HTERT RPE-1 (cell line): ENCODE data around the gene KXD1.
"Not testable (repeated sequence)": the region's sequence is repeated elsewhere in the genome, so short reads cannot be mapped to it uniquely, and the experiment has no call there.

Source experiments
- in situ Hi-C: fragments of 300-500 bp; cut with MboI; formaldehyde crosslinking; loops from 4 replicates; pipeline ENCODE4 v1.14.3; 2020; ENCODE audit warnings: low sequenced_read_pairs

Gene KXD1

DNA sequence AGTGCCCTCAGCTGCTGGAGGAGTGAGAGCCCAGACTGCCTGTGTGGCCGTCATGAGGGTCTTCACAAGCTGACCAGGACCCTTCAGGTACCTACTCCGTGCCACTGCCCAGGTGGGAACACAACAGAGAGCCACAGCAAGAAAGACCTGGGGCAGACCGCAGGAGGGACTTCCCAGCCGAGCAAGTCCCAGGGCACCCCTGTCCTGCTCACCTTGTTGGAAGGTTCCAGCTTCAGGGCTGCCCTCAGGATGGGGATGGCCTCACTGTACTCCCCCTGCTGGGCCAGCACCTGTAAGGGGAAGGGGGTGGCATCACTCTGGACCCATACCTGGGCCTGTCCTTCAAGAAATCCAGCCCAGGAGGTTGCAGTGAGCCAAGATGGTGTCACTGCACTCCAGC, 24.6 kb upstream of the KXD1 start:
- in situ Hi-C loops, result no loop called here

DNA sequence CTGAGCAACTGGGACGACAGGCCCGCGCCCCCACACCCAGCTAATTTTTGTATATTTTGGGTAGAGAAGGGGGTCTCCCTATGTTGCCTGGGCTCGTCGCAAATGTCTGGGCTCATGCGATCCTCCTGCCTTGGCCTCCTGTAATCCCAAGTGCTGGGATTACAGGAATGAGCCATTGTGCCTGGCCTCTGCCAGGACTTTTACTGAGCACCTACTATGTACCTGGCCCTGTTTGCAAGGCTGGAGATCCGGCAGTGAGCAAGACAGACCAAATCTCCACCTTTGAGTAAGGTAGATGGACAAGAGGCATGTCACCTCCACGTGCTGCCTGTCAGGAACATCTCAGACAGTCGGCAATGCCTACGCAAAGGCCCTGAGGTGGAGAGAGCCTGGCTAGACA, 21.2 kb upstream of the KXD1 start:
- in situ Hi-C loops, result no loop called here

DNA sequence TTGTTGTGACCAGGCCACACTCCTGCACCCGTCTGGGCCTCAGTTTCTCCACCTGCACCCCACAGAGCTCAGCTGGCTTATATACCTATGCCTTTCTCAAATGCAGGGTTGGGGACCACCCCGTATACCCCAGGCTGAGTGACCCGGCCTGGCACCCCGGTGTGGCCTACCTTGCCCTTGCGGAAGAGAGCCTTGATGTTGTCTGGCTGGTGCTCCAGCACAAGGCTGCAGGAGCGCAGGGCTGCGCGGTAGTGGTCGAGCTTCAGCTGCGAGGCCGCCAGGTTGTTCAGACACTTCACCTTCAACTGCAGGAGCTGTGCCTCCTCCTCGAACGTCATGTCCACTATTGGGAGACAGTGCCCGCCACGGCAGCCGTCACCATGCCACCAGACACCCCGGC, 20.2 kb upstream of the KXD1 start:
- in situ Hi-C loops, result no loop called here

DNA sequence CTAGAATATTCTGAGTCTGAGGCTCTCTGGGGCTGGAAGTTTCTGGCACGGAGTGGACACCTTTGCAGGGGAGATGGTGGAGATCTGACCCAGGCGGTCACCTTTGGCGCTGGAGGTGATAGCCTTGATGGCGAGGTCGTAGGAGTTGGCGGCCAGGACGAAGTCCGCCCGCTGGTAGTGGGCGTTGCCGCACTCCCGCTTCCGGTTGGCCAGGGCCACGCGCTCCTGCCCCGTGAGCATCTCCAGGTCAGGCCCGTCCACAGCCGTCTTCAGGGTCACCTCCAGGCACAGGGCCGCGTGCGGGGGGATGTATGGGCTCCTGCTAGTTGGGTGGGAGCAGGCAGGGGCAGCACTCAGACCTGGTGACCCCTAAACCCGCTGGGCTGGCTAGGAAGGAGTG, 19.6 kb upstream of the KXD1 start:
- in situ Hi-C loops, result no loop called here

DNA sequence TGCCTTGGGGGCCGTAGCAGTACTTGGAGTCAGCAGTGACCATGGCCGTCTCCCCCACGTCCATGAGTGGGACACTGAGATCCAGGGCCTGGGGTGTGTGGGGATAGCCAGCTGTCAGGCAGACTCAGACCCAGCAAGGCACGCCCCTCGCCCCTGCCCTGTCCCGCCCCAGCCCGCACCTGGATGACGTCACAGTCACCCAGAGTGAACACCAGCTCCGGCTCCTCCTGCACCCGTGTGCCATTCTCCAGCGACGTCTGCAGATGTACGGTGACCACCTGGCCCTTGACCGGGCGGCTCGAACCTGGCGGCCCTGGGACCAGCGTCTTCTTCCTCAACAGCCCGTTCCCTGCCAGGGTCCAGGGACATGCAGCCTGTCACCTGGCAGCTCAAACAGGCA, 18.3 kb upstream of the KXD1 start:
- in situ Hi-C loops, result no loop called here

DNA sequence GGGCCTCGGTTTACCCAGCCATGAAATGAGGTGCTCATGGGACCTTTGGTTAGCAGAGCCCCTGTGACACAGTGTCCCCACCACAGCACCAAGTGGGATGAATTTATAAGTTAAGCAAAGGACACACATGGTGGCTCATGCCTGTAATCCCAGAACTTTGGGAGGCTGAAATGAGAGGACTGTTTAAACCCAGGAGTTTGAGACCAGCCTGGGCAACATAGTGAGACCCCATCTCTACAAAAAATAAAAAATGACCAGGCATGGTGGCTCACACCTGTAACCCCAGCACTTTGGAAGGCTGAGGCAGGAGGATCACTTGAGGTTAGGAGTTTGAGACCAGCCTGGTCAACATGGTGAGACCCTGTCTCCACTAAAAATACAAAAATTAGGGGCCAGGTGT, 17.5 kb upstream of the KXD1 start:
- in situ Hi-C loops, result not testable (repeated sequence)

DNA sequence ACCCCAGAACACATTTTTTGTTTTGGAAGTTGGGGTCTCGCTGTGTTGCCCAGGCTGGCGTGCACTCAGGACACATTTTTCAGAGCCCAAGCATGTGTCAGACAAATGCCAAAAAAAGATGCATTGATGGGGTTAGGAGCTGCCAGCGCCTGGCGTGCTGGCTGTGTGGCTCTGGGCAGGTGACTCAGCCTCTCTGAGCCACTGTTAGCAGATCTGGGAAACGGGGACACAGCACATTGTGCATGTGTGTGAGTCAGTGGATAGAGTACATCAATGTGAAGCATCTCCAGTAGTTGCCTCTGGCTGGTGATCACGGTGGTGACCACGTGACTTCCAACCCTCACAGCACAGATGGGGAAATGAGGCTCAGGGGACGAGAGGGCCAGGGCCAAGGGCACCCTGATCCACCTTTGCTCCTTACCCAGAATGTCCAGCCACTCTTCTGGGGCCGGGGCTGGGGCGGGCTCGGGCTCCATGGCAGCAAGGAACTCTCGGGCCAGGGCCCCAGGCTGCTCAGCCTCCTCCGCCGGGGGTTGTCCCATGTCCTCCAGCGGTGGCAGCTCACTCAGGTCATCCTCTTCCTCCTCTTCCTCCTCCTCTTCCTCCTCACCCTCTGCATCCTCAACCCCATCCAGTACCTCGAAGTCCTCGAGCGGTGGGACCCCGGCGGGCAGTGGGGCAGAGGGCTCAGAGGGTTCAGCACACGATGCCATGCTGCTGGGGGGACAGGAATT, 16.2 kb upstream of the KXD1 start:
- in situ Hi-C loops, result no loop called here

DNA sequence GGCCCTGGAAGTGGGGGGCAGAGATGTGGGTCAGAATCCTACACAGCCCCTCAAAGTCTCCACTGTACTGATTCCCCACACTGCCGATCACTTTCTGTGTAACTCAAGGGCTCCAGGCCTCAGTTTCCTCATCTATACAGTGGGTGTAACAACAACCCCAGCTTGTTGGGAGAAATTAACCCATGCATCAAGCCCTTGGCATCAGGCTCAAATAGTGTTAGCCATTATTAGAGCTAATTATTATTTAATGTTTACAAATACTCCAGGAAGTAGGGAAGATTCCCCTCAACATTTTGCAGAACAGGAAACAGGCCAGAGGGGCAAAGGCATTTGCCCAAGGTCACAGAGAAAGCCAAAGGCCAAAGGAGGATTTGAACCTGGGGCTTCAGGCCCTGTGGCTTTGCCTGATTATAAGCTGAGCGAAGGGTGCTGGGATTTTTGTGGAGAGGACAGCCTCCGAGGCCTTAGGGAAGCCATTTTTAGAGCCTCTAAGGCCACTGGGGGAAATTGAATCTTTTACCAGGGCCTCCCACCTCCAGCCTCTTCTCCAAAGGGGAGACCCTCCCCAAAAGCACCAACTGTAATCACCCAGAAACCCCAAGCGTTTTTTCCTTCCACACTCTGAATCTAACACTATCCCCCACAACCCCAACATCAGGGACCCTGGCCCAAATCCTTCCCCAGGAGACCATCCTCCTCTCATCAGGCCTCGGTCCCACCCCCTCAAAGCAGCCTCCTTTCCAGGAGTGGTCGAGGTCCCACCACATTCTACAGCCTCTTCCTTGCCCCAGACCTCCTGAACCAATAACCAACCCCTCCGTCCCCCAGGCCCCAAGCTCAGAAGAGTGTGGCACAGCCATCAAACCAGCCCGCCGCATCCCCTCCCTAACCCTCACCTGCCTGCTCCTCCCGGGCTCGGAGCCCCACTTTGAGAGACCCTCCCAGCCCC, 15.4 kb upstream of the KXD1 start:
- in situ Hi-C loops, result no loop called here

DNA sequence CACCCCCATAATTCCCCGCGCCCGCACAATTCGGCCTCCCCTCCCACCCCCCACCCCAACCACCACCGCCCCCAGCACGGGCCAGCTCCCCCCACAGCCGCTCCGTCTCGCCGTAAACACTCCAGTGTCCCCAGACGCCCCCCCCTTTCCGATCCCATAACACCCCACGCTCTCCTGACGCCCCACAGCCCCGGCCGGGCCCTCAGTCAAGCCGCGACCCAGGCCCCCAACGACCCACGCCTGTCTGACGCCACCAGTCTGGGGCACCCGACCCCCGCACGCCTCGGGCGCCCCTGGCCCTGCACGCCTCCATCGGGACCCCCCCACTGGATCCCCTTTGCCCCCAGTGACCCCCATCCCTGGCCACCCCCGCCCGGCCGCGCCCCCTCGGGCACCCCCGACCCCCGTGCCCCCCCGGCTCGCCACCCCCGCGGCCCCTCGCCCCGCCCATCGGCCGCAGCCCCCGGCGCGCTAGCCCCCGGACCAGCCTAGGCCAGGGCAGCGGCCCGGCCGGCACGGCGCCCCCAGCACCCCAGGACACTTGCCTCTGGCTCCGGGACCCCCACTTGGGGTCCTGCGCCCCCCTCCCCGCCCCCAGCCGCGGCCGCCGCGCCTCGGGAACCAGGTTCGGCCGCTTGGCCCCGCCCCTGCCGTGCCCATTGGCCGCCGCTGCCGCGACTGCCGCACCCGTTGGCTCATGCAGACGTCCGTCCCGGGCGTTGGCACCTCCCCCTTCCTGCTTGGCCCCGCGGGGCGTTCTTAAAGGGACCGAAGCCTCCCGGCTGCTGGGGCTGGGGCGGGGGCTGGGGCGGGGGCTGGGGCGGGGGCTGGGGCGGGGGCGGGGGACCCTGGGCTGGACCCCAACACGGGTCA, 14.5 kb upstream of the KXD1 start, which contains the start of gene FKBP8:
Gene FKBP8, minus strand, starts transcription at position 633 of the 873 bp plus-strand sequence. CDS start 1,603 bp downstream, outside the sequence.
- in situ Hi-C loops, result no loop called here

DNA sequence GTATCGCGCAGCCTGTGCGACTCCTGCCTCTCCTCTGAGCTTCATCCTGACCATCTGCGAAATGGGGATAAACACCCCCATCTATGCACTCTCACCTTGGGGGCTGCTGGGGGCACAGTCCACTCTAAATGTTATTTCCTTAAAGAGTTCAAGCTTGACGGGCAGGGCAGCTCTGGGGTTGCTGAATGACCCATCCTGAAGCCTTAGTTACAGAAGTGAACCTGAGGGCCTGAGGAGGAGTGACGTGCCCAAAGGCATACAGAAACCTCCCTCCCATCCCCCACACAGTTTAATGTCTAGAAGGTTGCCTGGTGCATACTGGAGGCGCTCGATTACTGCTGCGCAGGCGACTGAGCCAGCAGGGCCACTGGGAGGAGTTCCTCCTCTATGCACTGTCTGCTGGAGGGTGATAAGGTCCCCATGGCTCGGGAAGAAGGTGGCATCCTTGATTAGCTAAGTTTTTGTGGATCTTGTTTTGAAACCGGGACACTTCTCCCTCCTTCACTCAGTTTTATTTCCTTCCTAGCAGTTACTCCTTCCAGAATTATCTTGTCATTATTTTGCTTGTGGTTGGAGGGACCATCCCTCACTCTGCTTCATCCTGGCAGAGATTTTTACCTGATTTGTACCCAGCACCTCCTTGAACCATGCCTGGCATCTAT, 13.7 kb upstream of the KXD1 start:
- in situ Hi-C loops, result no loop called here

DNA sequence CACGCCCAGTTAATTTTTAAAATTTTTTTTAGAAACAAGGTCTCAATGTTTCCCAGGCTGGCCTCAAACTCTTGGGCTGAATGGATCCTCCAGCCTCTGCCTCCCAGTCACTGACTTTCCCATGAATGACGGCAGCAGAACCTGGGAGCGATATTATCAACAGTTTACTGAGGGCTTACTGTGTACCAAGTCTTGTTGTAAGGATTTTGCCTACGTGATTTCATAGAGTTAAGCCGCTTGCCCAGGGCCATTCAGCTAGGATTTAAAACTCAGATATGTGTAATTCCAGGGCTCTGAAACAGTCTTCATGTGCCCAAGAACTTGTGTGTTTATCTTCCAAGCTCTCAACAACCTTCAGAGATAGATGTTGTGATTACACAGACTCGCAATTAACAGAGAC, 6.0 kb upstream of the KXD1 start:
- in situ Hi-C loops, result no loop called here

DNA sequence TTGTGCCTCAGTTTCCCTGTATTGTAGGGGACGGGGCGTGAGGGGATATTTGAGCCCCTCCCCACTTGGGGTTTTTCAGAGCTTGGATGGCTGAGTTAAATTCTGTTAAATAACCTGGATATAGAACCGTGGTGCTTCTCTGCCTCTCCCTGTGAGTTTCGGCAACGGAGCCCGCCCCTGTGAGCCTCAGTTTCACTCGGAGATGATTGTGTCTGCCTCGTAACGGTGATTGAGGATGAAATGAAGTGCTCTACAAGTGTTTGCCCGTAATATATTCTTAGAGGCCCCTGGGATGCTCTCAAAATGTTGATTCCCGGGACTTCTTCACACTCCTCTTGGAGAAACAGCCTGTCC, 509 bp downstream of the KXD1 start:
- in situ Hi-C loops, result no loop called here

DNA sequence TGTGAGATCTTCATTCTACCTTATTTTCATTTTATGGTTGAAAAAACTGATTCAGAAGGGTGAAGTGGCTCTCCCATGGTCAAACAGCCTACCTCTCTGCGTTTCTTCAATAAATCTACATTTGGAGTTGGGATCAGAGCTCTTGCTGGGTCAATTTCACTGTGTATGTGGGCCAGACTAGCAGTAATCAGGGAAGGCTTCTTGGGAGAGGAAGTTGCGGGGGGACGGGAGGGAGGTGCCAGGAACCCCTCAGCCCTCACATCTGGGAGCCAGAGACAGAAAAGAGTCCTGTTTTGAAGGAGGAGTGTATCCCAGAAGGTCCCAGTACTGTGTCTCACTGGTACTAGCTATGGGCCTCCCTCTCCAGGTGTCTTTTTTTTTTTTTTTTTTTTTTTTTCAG, 934 bp downstream of the KXD1 start:
- in situ Hi-C loops, result no loop called here

DNA sequence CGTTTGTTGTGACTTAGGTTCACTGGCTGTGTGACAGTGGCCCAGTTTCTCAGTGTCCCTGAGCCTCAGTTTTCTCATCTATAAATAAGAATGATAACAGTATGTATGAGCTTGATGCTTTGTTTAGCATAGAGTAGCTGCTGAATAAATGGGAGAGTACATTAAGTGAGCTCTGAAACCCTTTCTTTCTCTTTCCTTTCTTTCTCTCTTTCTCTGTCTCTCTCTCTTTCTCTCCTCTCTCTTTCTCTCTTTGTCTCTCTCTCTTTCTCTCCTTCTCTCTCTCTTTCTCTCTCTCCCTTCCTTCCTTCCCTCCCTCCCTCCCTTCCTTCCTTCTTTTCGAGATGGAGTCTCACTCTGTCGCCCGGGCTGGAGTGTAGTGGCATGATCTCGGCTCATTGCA, 2.0 kb downstream of the KXD1 start:
- in situ Hi-C loops, result no loop called here

DNA sequence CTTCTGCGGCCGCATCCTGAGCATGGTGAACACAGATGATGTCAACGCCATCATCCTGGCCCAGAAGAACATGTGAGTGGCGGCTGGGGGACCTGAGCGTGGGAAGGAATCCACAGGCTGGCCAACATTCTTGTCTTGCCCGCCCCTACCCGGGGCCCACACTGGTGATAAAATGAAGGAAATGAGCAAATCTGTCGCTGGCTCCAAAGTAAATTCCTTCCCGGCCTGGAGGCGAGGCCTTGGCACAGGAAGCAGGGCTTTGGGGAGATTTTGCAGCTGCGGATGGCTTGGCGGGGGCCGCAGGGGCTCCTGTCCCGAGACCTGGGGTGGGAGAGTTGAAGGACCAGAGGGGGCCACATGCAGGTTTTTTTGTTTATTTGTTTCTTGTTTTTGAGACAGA, 4.4 kb downstream of the KXD1 start:
- in situ Hi-C loops, result no loop called here

DNA sequence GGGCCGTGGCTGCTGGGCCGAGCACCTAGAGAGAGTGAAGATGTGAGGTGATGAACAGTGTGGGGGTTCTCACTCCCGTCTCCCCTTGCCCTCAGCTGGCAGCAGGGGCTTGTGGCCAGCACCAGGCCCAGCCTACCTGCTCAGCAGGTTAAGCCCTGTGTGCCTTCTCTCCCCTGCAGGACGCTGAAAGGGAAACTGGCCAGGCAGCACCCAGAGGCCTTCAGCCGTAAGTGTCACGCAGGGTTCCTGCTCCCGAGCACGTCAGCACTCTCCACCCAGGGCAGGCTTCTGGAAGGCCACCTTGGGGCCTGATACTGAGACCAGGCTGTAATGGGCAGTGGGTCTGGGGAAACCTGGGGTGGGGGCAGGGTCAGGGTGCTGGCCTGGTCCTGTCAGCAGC, 9.3 kb downstream of the KXD1 start:
- in situ Hi-C loops, result no loop called here

DNA sequence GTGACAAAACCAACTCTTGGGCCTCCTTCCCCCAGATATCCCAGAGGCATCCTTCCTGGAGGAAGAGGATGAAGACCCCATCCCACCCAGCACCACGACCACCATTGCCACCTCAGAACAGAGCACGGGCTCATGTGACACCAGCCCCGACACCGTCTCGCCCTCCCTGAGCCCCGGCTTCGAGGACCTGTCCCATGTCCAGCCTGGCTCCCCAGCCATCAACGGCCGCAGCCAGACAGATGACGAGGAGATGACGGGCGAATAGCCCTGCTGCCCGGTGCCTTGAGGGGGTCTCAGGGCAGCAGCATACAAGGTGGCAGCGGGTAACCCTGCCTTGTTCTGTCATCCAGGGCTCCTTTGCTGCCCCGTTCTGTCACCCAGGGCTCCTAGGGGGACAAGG, 10.7 kb downstream of the KXD1 start:
- in situ Hi-C loops, result no loop called here

DNA sequence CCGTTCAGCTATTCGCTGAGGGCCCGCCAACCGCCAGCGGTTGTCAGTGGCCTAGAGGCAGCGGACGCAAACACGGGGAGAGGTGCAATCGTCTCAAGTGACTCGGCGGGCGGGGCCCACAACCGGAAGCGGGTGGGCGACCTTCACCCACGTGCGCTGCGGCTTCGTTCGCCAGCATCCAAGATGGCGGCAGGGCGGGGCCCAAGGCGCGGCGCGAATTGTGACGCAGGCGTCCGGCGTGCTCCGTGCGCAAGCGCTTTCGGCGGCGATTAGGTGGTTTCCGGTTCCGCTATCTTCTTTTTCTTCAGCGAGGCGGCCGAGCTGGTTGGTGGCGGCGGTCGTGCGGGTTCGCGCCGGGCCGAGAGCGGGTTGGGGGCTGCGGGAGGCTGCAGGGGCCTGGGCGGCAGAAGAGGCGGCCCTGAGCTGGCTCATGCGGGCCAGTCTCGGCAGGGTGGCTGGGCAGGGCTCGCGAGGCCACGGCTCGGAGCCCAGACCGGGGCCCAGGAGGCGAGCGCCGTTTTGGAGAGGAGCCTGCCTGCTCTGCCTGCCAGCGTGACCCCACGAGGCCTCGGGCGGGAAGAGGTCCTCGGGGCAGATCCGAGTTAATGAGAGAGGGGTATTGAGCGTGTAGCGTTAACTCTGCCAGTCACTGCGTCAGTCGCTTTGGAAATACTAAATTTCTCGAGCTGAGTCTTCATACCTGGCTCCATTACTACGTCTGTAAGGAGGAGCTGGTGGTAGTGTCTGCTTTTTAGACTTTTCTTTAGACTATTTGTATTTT, 14.1 kb downstream of the KXD1 start, which contains the start of gene UBA52:
Gene UBA52, plus strand, starts transcription at position 294 of the 781 bp plus-strand sequence. CDS start 1,444 bp downstream, outside the sequence.
- in situ Hi-C loops, result no loop called here

DNA sequence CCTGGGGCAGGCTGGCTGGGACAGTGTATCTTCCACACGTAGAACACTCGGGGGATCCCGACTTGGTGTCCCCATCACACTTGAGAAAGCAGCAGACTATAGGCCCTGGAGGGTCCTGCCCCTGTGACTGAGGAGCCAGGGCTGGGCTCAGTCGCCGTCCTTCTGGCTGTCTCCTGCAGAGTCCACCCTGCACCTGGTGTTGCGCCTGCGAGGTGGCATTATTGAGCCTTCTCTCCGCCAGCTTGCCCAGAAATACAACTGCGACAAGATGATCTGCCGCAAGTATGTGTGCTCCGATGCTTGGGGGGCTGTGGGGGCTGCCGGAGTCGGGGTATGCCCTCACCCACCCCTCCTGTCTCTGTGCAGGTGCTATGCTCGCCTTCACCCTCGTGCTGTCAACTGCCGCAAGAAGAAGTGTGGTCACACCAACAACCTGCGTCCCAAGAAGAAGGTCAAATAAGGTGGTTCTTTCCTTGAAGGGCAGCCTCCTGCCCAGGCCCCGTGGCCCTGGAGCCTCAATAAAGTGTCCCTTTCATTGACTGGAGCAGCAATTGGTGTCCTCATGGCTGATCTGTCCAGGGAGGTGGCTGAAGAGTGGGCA, 17.1 kb downstream of the KXD1 start:
- in situ Hi-C loops, result no loop called here
